ENCODE measurements around the gene MAPK1IP1L. TPM values are rescaled to one million over a fixed set of nuclear protein-coding genes. Genes with fewer than 3 reads are reported as not detected.

The MAPK1IP1L gene
- total and polyA plus RNA-seq, 2 of the 13 experiments (the other 11 are each of a cell fraction or from before 2014, with no cell fraction given): 27.8 to 68.4 TPM

GRCh38 chr14:55098561-55098898 is 47.1 kb downstream of the MAPK1IP1L start (continued):
- TF ChIP-seq TEAD3 (CRISPR knock-in tag; optimal IDR thresholded peaks at IDR 0.05; ENCODE audit: borderline replicate concordance) (no peak), PTBP1 (IDR thresholded peaks at IDR 0.05; ENCODE audit: low read depth, low read length, poor library complexity, severe bottlenecking) (no peak), FOXK2 (IDR thresholded peaks at IDR 0.05) (no peak), ZMYM3 (CRISPR knock-in tag; IDR thresholded peaks at IDR 0.05) (no peak), ZNF674 (CRISPR knock-in tag; IDR thresholded peaks at IDR 0.05; ENCODE audit: low read depth) (no peak)

GRCh38 chr14:55099756-55100155 is 48.3 kb downstream of the MAPK1IP1L start:
- no peaks in the 10 kb centered on the region for H4K20me1 ChIP-seq (ENCODE audit: insufficient read depth, low read length)
- no peak for DNase-seq (ENCODE audit: low spot score)
- no peak overlapping the region for H3K9ac ChIP-seq (ENCODE audit: insufficient read depth, low read depth, low read length)
- no peaks in the 10 kb centered on the region for H3K27me3 ChIP-seq (ENCODE audit: control insufficient read depth in 1 of 2, insufficient read depth in 2 of 2, low read length in 2 of 2)
- no peak overlapping the region for H3K4me3 ChIP-seq (replicated peaks in 1 of 3; ENCODE audit: insufficient read depth in 1 of 3, low read depth in 2 of 3, low read length in 3 of 3)
- no peak for ATAC-seq
- H3K9me3 ChIP-seq (ENCODE audit: low read length): no peaks in the 10 kb centered on the region
- no peak overlapping the region for H3K27ac ChIP-seq (ENCODE audit: extremely low read length, insufficient read depth, low read length)
- no peak for FAIRE-seq
- no peak overlapping the region for H3K4me2 ChIP-seq (ENCODE audit: low read depth, low read length)
- CTCF ChIA-PET (ENCODE audit: low intra/inter-chr PET ratio, low total read pairs): no interaction called here
- WGBS (ENCODE audit: low lambda C conversion rate): 71% methylated on average over 2 of the region's 2 CpGs
- H3K79me2 ChIP-seq (ENCODE audit: insufficient read depth, low read length): no peaks in the 10 kb centered on the region
- BruUV-seq (replicated peaks): no TSS peak
- peaks cover 35% of the 10 kb centered on the region for H3K4me1 ChIP-seq (ENCODE audit: insufficient read depth, low read length)
- POLR2A ChIA-PET: no interaction called here
- H3K36me3 ChIP-seq (replicated peaks in 1 of 2; ENCODE audit: control insufficient read depth in 1 of 2, insufficient read depth in 2 of 2, low read length in 2 of 2): no peaks in the 10 kb centered on the region
- H2AFZ ChIP-seq (ENCODE audit: low read length): no peak overlapping the region
- intact Hi-C loops (cut with micrococcal nuclease; ENCODE audit: unreplicated experiment): no loop called here
- TF ChIP-seq DR1 (CRISPR knock-in tag; IDR thresholded peaks at IDR 0.05): no peak
- TF ChIP-seq CEBPB (IDR thresholded peaks at IDR 0.05; ENCODE audit: borderline replicate concordance, low read depth, low read length): peak; percentile 26; the same call in 1 of the 2 replicates
- 0 out of 2 replicates have a peak, but pooled peaks have one; percentile 13 for TF ChIP-seq CEBPG (CRISPR knock-in tag; IDR thresholded peaks at IDR 0.05)
- in situ Hi-C loops (cut with HindIII; ENCODE audit: extremely low pct_ligation_motif_present, low pct_unique_long_range_greater_than_20kb): no loop called here

GRCh38 chr14:55101698-55102097 is 50.3 kb downstream of the MAPK1IP1L start:
- FAIRE-seq (no peak), DNase-seq (ENCODE audit: low spot score) (no peak), ATAC-seq (no peak)
- no TSS peak for BruUV-seq (replicated peaks)
- 0 out of 2 replicates have a peak, but pooled peaks have one; percentile 3 for TF ChIP-seq ELF4 (CRISPR knock-in tag; IDR thresholded peaks at IDR 0.05; ENCODE audit: borderline replicate concordance)
- peak; percentile 76; the same call in 1 of the 2 replicates for TF ChIP-seq ZNF770 (CRISPR knock-in tag; IDR thresholded peaks at IDR 0.05)
- TF ChIP-seq ZNF672 (CRISPR knock-in tag; IDR thresholded peaks at IDR 0.05): no peak
- 0 out of 2 replicates have a peak, but pooled peaks have one; percentile 6 for TF ChIP-seq ZNF777 (CRISPR knock-in tag; IDR thresholded peaks at IDR 0.05)
- Histone ChIP-seq H3K9ac (ENCODE audit: insufficient read depth, low read depth, low read length) (peak overlapping the region; percentile 78), H3K4me2 (ENCODE audit: low read depth, low read length) (peak overlapping the region; percentile 83; the same call in 1 of the 2 replicates), H3K79me2 (ENCODE audit: insufficient read depth, low read length) (no peaks in the 10 kb centered on the region), H3K9me3 (ENCODE audit: low read length) (no peaks in the 10 kb centered on the region), H2AFZ (ENCODE audit: low read length) (no peak overlapping the region), H3K27ac (ENCODE audit: extremely low read length, insufficient read depth, low read length) (peak overlapping the region; percentile 89), H3K4me1 (ENCODE audit: insufficient read depth, low read length) (peaks cover 44% of the 10 kb centered on the region), H4K20me1 (ENCODE audit: insufficient read depth, low read length) (no peaks in the 10 kb centered on the region), H3K4me3 (replicated peaks in 1 of 3; ENCODE audit: insufficient read depth in 1 of 3, low read depth in 2 of 3, low read length in 3 of 3) (no peak overlapping the region), H3K36me3 (replicated peaks in 1 of 2; ENCODE audit: control insufficient read depth in 1 of 2, insufficient read depth in 2 of 2, low read length in 2 of 2) (no peaks in the 10 kb centered on the region), H3K27me3 (ENCODE audit: control insufficient read depth in 1 of 2, insufficient read depth in 2 of 2, low read length in 2 of 2) (no peaks in the 10 kb centered on the region)
- ChIA-PET POLR2A (interaction anchor here (0.8 to 2.8 kb wide), 4 partner anchors 9 to 75 kb away, joined by 3 to 19 read pairs (median 4); partner anchors contain the start of genes LGALS3, SOCS4 and WDHD1), CTCF (ENCODE audit: low intra/inter-chr PET ratio, low total read pairs) (no interaction called here)
- in situ Hi-C loops (cut with HindIII; ENCODE audit: extremely low pct_ligation_motif_present, low pct_unique_long_range_greater_than_20kb): no loop called here
- intact Hi-C loops (cut with micrococcal nuclease; ENCODE audit: unreplicated experiment): loop anchor here (2.0 kb wide), 1 partner anchor 27 kb away; the partner anchor contains the start of gene LGALS3
- WGBS (ENCODE audit: low lambda C conversion rate): 93% methylated on average over 5 of the region's 5 CpGs

All from HepG2 (cell line).